ENCODE data around the gene EMC10. TPM values are rescaled to one million over a fixed set of nuclear protein-coding genes. Genes with fewer than 3 reads are reported as not detected.
A peak's percentile ranks its signal among the peaks of the same experiment; 100 is the strongest.

Gene EMC10
- polyA plus RNA-seq, 1 donor, result 142 TPM

GRCh38 chr19:50497022-50497405 lies 20.7 kb downstream of the EMC10 start:
- 54% methylated on average over 3 of the region's 8 CpGs for WGBS (ENCODE audit: insufficient coverage, low lambda C conversion rate)
- peaks cover 38% of the 10 kb centered on the region for H3K27me3 ChIP-seq (ENCODE audit: control insufficient read depth, insufficient read depth, low read length)
- H3K4me1 ChIP-seq (ENCODE audit: control insufficient read depth, insufficient read depth, low read length), result peaks cover 11% of the 10 kb centered on the region
- no peak overlapping the region for H3K27ac ChIP-seq (ENCODE audit: low read length)
- peaks cover 9% of the 10 kb centered on the region for H3K9me3 ChIP-seq (ENCODE audit: control insufficient read depth, low read depth, low read length)
- DNase-seq, result no peak
- H3K4me3 ChIP-seq (ENCODE audit: low read length), result no peak overlapping the region
- H3K36me3 ChIP-seq (ENCODE audit: control insufficient read depth, insufficient read depth, low read length), result no peaks in the 10 kb centered on the region

GRCh38 chr19:50498219-50499056 lies 22.1 kb downstream of the EMC10 start:
- Histone ChIP-seq H3K4me3 (ENCODE audit: low read length) (no peak overlapping the region), H3K4me1 (ENCODE audit: control insufficient read depth, insufficient read depth, low read length) (peaks cover 6% of the 10 kb centered on the region), H3K36me3 (ENCODE audit: control insufficient read depth, insufficient read depth, low read length) (no peaks in the 10 kb centered on the region), H3K9me3 (ENCODE audit: control insufficient read depth, low read depth, low read length) (peaks cover 9% of the 10 kb centered on the region), H3K27me3 (ENCODE audit: control insufficient read depth, insufficient read depth, low read length) (peaks cover 38% of the 10 kb centered on the region), H3K27ac (ENCODE audit: low read length) (no peak overlapping the region)
- WGBS (ENCODE audit: insufficient coverage, low lambda C conversion rate), result 75% methylated on average over 11 of the region's 11 CpGs
- no peak for DNase-seq

GRCh38 chr19:50500060-50500752 lies 23.9 kb downstream of the EMC10 start:
- DNase-seq, result peak in 1 of 2 donors; percentile 46
- WGBS (ENCODE audit: insufficient coverage, low lambda C conversion rate), result 28% methylated on average over 3 of the region's 27 CpGs

GRCh38 chr19:50500753-50501151 lies 24.4 kb downstream of the EMC10 start:
- no peak overlapping the region for H3K27ac ChIP-seq (ENCODE audit: low read length)
- WGBS (ENCODE audit: insufficient coverage, low lambda C conversion rate), result 30% methylated on average over 2 of the region's 10 CpGs
- peaks cover 38% of the 10 kb centered on the region for H3K27me3 ChIP-seq (ENCODE audit: control insufficient read depth, insufficient read depth, low read length)
- H3K4me1 ChIP-seq (ENCODE audit: control insufficient read depth, insufficient read depth, low read length), result peaks cover 6% of the 10 kb centered on the region
- DNase-seq, result no peak
- H3K9me3 ChIP-seq (ENCODE audit: control insufficient read depth, low read depth, low read length), result peaks cover 9% of the 10 kb centered on the region
- no peaks in the 10 kb centered on the region for H3K36me3 ChIP-seq (ENCODE audit: control insufficient read depth, insufficient read depth, low read length)
- H3K4me3 ChIP-seq (ENCODE audit: low read length), result no peak overlapping the region

More at GRCh38 chr19:50500060-50500752, 23.9 kb downstream of the EMC10 start:
- no peak overlapping the region for H3K27ac ChIP-seq (ENCODE audit: low read length)
- no peak overlapping the region for H3K4me3 ChIP-seq (ENCODE audit: low read length)
- no peaks in the 10 kb centered on the region for H3K36me3 ChIP-seq (ENCODE audit: control insufficient read depth, insufficient read depth, low read length)
- H3K4me1 ChIP-seq (ENCODE audit: control insufficient read depth, insufficient read depth, low read length), result peaks cover 6% of the 10 kb centered on the region
- peaks cover 9% of the 10 kb centered on the region for H3K9me3 ChIP-seq (ENCODE audit: control insufficient read depth, low read depth, low read length)
- H3K27me3 ChIP-seq (ENCODE audit: control insufficient read depth, insufficient read depth, low read length), result peaks cover 38% of the 10 kb centered on the region

GRCh38 chr19:50501186-50501567 lies 24.9 kb downstream of the EMC10 start:
- DNase-seq, result no peak
- no CpG with 5 or more reads among the region's 12 CpGs for WGBS (ENCODE audit: insufficient coverage, low lambda C conversion rate)
- H3K27me3 ChIP-seq (ENCODE audit: control insufficient read depth, insufficient read depth, low read length), result peaks cover 37% of the 10 kb centered on the region

GRCh38 chr19:50501568-50502475 lies 25.5 kb downstream of the EMC10 start:
- H3K9me3 ChIP-seq (ENCODE audit: control insufficient read depth, low read depth, low read length), result peaks cover 9% of the 10 kb centered on the region
- no peak for DNase-seq
- WGBS (ENCODE audit: insufficient coverage, low lambda C conversion rate), result no CpG with 5 or more reads among the region's 25 CpGs
- H3K36me3 ChIP-seq (ENCODE audit: control insufficient read depth, insufficient read depth, low read length), result no peaks in the 10 kb centered on the region
- H3K4me1 ChIP-seq (ENCODE audit: control insufficient read depth, insufficient read depth, low read length), result peaks cover 6% of the 10 kb centered on the region
- H3K27me3 ChIP-seq (ENCODE audit: control insufficient read depth, insufficient read depth, low read length), result peaks cover 31% of the 10 kb centered on the region
- no peak overlapping the region for H3K4me3 ChIP-seq (ENCODE audit: low read length)
- H3K27ac ChIP-seq (ENCODE audit: low read length), result no peak overlapping the region

More at GRCh38 chr19:50501186-50501567, 24.9 kb downstream of the EMC10 start:
- Histone ChIP-seq H3K36me3 (ENCODE audit: control insufficient read depth, insufficient read depth, low read length) (no peaks in the 10 kb centered on the region), H3K27ac (ENCODE audit: low read length) (no peak overlapping the region), H3K4me3 (ENCODE audit: low read length) (no peak overlapping the region), H3K9me3 (ENCODE audit: control insufficient read depth, low read depth, low read length) (peaks cover 9% of the 10 kb centered on the region), H3K4me1 (ENCODE audit: control insufficient read depth, insufficient read depth, low read length) (peaks cover 6% of the 10 kb centered on the region)

- no peaks in the 10 kb centered on the region for H3K36me3 ChIP-seq (ENCODE audit: control insufficient read depth, insufficient read depth, low read length)
- WGBS (ENCODE audit: insufficient coverage, low lambda C conversion rate), result no CpG with 5 or more reads among the region's 30 CpGs
- no peak for DNase-seq
Measured at GRCh38 chr19:50505856-50506611, 29.7 kb downstream of the EMC10 start.

DNA sequence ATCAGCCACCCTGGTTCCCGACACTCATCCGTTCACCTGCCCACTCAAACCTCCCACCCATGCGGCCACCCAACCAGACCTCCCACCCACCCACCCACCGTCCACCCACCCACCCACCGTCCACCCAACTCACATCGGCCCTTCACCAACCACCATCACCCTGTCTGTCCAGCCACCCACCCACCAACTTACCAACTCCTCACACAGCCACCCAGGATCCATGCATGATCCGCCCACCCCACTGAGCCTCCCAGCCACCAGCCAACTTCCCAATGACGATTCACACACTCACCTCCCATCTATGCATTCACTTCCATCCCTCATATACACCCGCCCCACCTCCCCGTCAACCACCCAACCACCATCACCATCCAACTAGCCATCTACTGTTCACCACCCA lies 30.4 kb downstream of the EMC10 start:
- no peak overlapping the region for H3K4me3 ChIP-seq (ENCODE audit: low read length)
- H3K36me3 ChIP-seq (ENCODE audit: control insufficient read depth, insufficient read depth, low read length), result no peaks in the 10 kb centered on the region
- no peaks in the 10 kb centered on the region for H3K27me3 ChIP-seq (ENCODE audit: control insufficient read depth, insufficient read depth, low read length)
- DNase-seq, result no peak
- WGBS (ENCODE audit: insufficient coverage, low lambda C conversion rate), result no CpG with 5 or more reads among the region's 10 CpGs
- peaks cover 9% of the 10 kb centered on the region for H3K4me1 ChIP-seq (ENCODE audit: control insufficient read depth, insufficient read depth, low read length)
- H3K9me3 ChIP-seq (ENCODE audit: control insufficient read depth, low read depth, low read length), result no peaks in the 10 kb centered on the region
- no peak overlapping the region for H3K27ac ChIP-seq (ENCODE audit: low read length)

More at GRCh38 chr19:50505856-50506611, 29.7 kb downstream of the EMC10 start:
- H3K9me3 ChIP-seq (ENCODE audit: control insufficient read depth, low read depth, low read length), result no peaks in the 10 kb centered on the region
- H3K27ac ChIP-seq (ENCODE audit: low read length), result no peak overlapping the region
- no peak overlapping the region for H3K4me3 ChIP-seq (ENCODE audit: low read length)
- peaks cover 2% of the 10 kb centered on the region for H3K27me3 ChIP-seq (ENCODE audit: control insufficient read depth, insufficient read depth, low read length)
- H3K4me1 ChIP-seq (ENCODE audit: control insufficient read depth, insufficient read depth, low read length), result peaks cover 9% of the 10 kb centered on the region

GRCh38 chr19:50507376-50507775 lies 31.1 kb downstream of the EMC10 start:
- no peak for DNase-seq
- no CpG with 5 or more reads among the region's 8 CpGs for WGBS (ENCODE audit: insufficient coverage, low lambda C conversion rate)
- Histone ChIP-seq H3K9me3 (ENCODE audit: control insufficient read depth, low read depth, low read length) (peaks cover 3% of the 10 kb centered on the region), H3K4me1 (ENCODE audit: control insufficient read depth, insufficient read depth, low read length) (peaks cover 9% of the 10 kb centered on the region), H3K27me3 (ENCODE audit: control insufficient read depth, insufficient read depth, low read length) (no peaks in the 10 kb centered on the region), H3K27ac (ENCODE audit: low read length) (no peak overlapping the region), H3K4me3 (ENCODE audit: low read length) (no peak overlapping the region), H3K36me3 (ENCODE audit: control insufficient read depth, insufficient read depth, low read length) (no peaks in the 10 kb centered on the region)

All from large intestine (tissue), 3 donors.